Stomach smooth muscle (tissue), 2 donors: ENCODE measurements around the gene HIRA.

Source experiments
- H3K27ac ChIP-seq: one replicate; pipeline ENCODE4 v1.7.0; 2013; ENCODE audit warnings: mild to moderate bottlenecking, low read length, inconsistent platforms
- H3K27me3 ChIP-seq, 2 donors: one replicate each; pipeline ENCODE4 v1.7.0; 2013; ENCODE audit warnings: low read length in 2 of 2; ENCODE audit not compliant: insufficient read depth in 2 of 2, control insufficient read depth in 1 of 2
- H3K36me3 ChIP-seq, 2 donors: one replicate each; pipeline ENCODE4 v1.7.0; 2013; ENCODE audit warnings: low read length in 2 of 2; ENCODE audit not compliant: control insufficient read depth in 2 of 2, insufficient read depth in 2 of 2
- H3K4me1 ChIP-seq: one replicate; pipeline ENCODE4 v1.7.0; 2013; ENCODE audit warnings: low read length; ENCODE audit not compliant: control insufficient read depth, insufficient read depth
- H3K4me3 ChIP-seq, 2 donors: one replicate each; pipeline ENCODE4 v1.7.0; 2013; ENCODE audit warnings: low read length in 2 of 2
- H3K9ac ChIP-seq, 2 donors: one replicate each; pipeline ENCODE4 v1.7.0; 2013; ENCODE audit warnings: low read length in 2 of 2, mild to moderate bottlenecking in 1 of 2
- H3K9me3 ChIP-seq, 2 donors: one replicate each; pipeline ENCODE4 v1.7.0; 2013; ENCODE audit warnings: low read length in 2 of 2; ENCODE audit not compliant: control insufficient read depth in 2 of 2
- donor health status: healthy.
- donor health status: Pancreatic carcinoma.

HIRA gene

DNA sequence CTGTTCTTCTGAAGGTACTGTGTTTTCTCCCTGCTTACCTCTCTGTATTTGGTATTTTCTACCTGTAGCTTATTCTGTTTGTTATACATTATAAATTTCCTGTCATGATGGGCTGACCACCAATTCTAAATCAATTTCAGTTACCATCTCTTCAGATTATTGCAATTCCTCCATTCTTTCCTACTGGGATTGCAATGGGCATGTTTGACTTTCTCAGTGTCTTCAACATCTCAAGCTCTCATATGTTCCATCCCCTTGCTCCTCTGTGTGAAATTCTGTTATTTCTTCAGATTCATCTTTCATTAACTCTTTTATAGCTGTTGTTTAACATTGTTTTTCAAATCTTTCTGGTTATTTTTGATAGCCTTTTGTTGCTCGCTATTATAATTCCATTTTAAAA lies 31.5 kb upstream of the HIRA start:
- Histone ChIP-seq H3K9ac (no peak overlapping the region), H3K27me3 (no peaks in the 10 kb centered on the region), H3K4me1 (no peaks in the 10 kb centered on the region), H3K9me3 (no peaks in the 10 kb centered on the region), H3K4me3 (no peak overlapping the region), H3K36me3 (peaks cover 40 to 42% of the 10 kb centered on the region in 2 donors), H3K27ac (no peak overlapping the region)

DNA sequence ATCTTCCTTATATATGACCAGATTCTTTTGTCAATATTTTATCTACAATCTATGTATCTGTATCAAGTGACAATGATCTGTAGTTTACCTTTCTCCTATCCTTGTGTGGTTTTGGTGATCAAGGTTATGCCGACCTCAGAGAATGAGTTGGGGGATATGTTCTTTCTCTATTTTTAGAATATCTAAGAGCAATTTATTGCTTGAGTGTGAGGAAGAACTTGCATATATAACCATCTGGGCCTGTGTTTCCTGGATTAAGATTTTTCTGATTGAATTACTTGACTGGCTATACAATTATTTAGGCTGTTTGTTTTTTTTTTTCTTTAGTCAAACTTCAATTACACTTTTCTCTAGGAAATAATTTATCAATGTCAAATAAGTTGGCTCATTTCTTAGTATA lies 30.0 kb upstream of the HIRA start:
- peaks cover 40 to 43% of the 10 kb centered on the region in 2 donors for H3K36me3 ChIP-seq
- no peaks in the 10 kb centered on the region for H3K9me3 ChIP-seq
- H3K27ac ChIP-seq = no peak overlapping the region

DNA sequence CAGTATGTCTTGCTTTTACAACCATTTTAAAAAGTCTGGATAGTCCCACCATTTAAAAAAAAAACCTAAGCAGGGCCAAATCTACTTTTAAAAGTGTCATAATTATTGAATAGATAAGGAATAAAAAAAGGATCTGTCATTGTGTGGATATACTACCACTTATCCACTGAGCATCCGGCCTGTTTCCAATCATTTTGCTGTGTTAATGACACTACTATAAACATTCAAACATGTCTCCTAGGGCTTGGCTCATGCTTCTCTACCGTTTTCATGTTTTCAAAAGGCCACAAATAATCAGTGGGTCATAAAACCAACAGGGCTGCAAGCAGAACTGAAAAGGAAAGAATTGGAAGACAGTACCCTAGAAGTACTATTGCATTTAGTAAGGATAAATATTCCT lies 28.5 kb upstream of the HIRA start:
- H3K9me3 ChIP-seq = no peaks in the 10 kb centered on the region
- H3K36me3 ChIP-seq = peaks cover 43 to 48% of the 10 kb centered on the region in 2 donors
- H3K4me3 ChIP-seq = no peak overlapping the region

More for the DNA sequence above, 30.0 kb upstream of the HIRA start:
- no peaks in the 10 kb centered on the region for H3K27me3 ChIP-seq
- H3K4me1 ChIP-seq = no peaks in the 10 kb centered on the region
- no peak overlapping the region for H3K9ac ChIP-seq
- H3K4me3 ChIP-seq = no peak overlapping the region

DNA sequence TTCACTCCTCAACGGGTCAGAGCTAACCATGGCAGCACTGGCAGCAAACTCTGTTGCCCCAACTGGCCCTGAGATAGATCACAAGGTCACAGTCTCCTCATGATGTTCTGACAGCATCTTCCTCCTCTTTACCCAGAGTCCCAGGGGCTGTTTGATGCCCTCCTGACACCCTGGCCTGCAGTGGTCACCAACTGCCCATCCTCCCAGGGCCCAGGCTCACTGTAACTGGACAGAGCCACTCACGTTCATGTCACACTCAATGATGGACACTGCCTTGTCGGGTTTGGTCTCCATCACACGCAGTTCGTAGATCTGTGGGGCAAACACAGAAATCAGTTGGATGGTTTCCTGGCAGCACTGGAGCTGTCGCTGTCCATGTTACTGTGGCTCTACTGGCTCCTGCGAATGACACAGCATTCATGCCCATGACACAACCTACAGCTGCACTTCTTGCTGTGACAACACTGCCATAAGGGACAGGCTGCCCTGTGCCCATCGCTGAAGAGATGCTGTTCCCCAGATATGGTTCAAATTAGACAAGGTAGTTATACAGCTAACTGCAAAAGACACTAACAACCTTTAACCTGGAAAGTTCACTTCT lies 26.4 kb upstream of the HIRA start:
- Histone ChIP-seq H3K9me3 (no peaks in the 10 kb centered on the region), H3K36me3 (peaks cover 52 to 57% of the 10 kb centered on the region in 2 donors), H3K4me3 (no peak overlapping the region), H3K9ac (no peak overlapping the region), H3K27ac (no peak overlapping the region), H3K27me3 (no peaks in the 10 kb centered on the region), H3K4me1 (no peaks in the 10 kb centered on the region)

More for the DNA sequence above, 28.5 kb upstream of the HIRA start:
- Histone ChIP-seq H3K27me3 (no peaks in the 10 kb centered on the region), H3K9ac (no peak overlapping the region), H3K27ac (no peak overlapping the region), H3K4me1 (no peaks in the 10 kb centered on the region)

DNA sequence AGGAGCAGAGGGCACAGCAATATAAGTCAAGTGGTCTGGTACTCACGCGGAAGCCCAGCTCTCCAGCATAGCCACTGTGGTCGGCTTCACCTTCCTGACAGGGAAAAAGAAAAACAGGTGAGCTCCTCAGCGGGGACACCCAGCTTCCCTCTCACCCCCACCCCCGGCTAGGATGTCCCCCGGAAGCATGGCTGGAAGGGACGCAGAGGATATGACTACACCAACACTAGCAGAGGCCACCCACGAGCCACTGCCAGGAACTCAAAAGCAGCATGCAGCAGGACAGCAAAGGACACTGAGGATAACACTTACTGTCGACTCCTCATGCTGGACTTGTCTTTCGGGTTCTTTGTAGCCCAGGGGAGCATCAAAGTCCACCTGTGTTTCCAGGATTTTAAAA lies 25.0 kb upstream of the HIRA start:
- no peak overlapping the region for H3K4me3 ChIP-seq
- H3K27ac ChIP-seq = no peak overlapping the region
- no peaks in the 10 kb centered on the region for H3K9me3 ChIP-seq
- no peaks in the 10 kb centered on the region for H3K4me1 ChIP-seq
- no peak overlapping the region for H3K9ac ChIP-seq
- peaks cover 61% of the 10 kb centered on the region in 2 donors for H3K36me3 ChIP-seq
- H3K27me3 ChIP-seq = no peaks in the 10 kb centered on the region

DNA sequence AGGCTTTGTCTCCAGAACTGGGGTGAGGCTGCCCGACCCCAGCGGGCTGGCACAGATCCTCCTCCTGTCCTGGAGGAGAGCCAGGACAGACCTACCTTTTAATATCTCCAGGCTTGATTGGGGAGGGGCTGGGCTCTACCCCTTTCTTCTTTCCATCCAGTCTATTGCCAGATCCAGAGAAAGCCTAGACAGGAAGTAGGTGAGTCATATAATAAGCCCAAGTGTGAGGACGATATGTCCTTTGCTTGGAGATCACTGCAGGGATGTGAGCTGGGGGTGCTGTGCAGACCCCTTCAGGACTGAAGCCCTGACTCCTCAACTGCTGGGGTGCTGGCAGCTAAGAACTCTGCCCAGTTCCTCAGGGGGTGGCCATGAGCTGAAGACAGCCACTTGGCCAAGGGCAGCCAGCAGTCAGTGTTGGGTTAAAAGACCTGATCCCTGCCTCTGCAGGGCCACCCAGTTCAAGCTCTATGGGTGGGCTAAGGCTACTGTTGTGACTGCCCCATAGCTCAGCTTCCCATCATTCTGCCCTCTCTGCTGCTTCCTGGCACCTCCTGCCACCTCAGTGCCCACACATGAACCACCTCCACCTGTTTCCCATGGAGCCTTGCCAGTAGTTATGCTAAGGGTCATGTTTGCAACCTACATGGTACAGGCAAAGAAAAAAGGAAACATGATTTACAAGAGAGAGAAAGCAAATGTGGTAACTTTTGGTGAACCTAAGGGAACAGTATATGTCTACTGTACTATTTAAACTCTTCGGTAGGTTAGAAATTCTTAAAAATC lies 24.2 kb upstream of the HIRA start:
- H3K36me3 ChIP-seq = peaks cover 59 to 61% of the 10 kb centered on the region in 2 donors

DNA sequence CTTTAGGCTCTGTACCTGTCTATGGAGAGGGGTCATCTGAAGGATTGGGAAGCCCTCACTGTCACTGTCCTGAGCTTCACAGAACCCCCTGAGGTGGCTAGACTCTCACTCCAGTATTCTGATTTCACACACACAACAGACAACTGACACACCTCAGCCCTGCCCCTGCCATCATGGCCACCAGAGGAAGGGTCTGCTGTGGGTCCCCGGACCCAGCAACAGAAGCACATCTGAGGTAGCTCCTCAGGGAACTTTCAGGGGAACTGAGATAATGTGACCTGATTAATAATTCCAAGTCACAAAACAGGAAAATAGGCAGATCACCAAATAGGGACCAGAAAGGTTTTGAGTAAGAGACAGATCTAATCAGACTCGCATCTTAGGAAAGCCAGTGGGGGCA lies 23.5 kb upstream of the HIRA start:
- H3K9ac ChIP-seq = no peak overlapping the region
- peaks cover 59 to 61% of the 10 kb centered on the region in 2 donors for H3K36me3 ChIP-seq
- no peaks in the 10 kb centered on the region for H3K4me1 ChIP-seq
- H3K9me3 ChIP-seq = no peaks in the 10 kb centered on the region
- H3K27me3 ChIP-seq = no peaks in the 10 kb centered on the region
- no peak overlapping the region for H3K27ac ChIP-seq
- no peak overlapping the region for H3K4me3 ChIP-seq

More for the DNA sequence above, 24.2 kb upstream of the HIRA start:
- no peaks in the 10 kb centered on the region for H3K27me3 ChIP-seq
- H3K4me1 ChIP-seq = no peaks in the 10 kb centered on the region
- H3K27ac ChIP-seq = no peak overlapping the region
- no peak overlapping the region for H3K9ac ChIP-seq
- no peaks in the 10 kb centered on the region for H3K9me3 ChIP-seq
- H3K4me3 ChIP-seq = no peak overlapping the region

DNA sequence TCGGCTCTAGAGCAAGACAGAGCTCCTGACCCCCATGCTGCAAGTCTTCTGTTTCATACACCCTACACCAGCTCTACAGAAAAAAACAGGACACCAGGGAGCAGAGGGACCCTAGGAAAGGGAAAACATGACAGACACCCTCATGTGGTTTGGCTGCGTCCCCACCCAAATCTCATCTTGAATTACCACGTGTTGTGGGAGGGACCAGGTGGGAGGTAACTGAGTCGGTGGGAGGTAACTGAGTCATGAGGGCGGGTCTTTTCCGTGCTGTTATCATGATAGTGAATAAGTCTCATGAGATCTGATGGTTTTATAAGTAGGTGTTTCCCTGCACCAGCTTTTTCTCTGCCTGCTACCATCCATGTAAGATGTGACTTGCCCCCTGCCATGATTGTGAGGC lies 22.6 kb upstream of the HIRA start:
- no peaks in the 10 kb centered on the region for H3K9me3 ChIP-seq
- H3K36me3 ChIP-seq = peaks cover 58 to 61% of the 10 kb centered on the region in 2 donors

DNA sequence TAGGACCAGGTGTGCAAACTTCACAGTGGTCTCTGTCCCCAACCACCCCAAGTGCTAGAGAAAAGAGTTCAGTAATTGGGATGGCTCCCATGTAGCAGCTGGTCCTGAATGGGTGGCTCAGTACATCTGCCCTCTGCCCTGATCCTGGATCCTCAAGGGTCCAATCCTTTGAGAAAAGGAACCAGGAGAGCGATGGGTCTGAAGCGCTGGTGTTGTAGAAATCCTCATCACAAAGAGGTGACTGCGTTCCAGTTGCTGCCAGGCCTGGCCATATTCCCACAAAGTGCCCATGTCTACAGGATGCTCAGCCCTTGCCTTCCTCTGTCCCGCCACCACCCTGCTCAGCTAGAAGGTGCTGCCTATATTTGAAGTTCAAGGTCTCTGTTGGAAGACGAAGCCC lies 22.2 kb upstream of the HIRA start:
- Histone ChIP-seq H3K27ac (no peak overlapping the region), H3K9ac (no peak overlapping the region), H3K4me3 (no peak overlapping the region), H3K9me3 (no peaks in the 10 kb centered on the region), H3K36me3 (peaks cover 57 to 61% of the 10 kb centered on the region in 2 donors), H3K27me3 (no peaks in the 10 kb centered on the region), H3K4me1 (no peaks in the 10 kb centered on the region)

More for the DNA sequence above, 22.6 kb upstream of the HIRA start:
- Histone ChIP-seq H3K4me1 (no peaks in the 10 kb centered on the region), H3K27me3 (no peaks in the 10 kb centered on the region), H3K27ac (no peak overlapping the region), H3K4me3 (no peak overlapping the region), H3K9ac (no peak overlapping the region)

DNA sequence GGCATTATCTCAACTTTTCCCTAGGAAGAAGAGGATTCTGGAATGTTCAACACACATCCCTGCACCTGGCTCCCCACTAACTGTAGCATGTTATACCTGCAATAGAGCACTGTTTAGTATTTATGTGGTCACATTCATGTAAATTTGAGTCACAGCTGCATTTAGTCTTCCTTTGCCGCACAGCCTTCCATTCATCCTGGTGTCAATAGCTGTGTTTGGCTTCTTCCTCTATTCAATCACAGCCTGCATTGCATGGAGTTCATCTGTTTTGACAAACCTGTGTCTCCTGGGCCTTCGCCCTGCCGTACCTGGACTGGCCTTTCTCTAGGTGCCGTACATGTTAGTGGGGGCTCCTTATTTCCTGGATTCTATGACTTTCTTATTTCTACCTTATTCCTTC lies 20.0 kb upstream of the HIRA start:
- Histone ChIP-seq H3K27me3 (no peaks in the 10 kb centered on the region), H3K36me3 (peaks cover 45 to 50% of the 10 kb centered on the region in 2 donors), H3K27ac (no peak overlapping the region), H3K9me3 (no peaks in the 10 kb centered on the region), H3K4me3 (no peak overlapping the region), H3K4me1 (peaks cover 14% of the 10 kb centered on the region), H3K9ac (no peak overlapping the region)
